ENCODE results near the gene PODN.

DNA sequence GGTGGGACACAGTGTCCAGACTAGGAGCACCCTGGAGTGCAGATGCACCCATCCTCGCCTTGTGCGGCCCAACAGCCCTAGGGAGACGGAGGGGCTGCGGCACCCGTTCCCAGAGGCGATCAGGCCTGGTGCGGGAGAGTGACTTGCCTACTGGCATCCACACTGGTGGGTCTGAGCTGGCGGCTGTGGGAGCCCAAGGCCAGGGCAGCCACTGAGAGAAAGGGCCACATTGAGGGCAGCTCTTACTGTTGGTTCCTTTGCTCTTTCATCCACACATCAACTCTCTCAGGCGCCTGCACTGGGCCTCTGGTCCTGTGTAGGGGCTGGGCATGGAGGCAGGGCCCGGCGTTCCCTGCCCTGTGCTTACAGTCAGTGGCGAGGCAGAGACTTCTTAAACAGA lies 8.6 kb downstream of the PODN start:
- TF ChIP-seq CTCF (IDR thresholded peaks at IDR 0.05) (no peak), POLR2A (IDR thresholded peaks at IDR 0.05) (no peak)

All from body of pancreas (tissue), 4 donors.